Measurements from ENCODE around the gene TP53I13.

The TP53I13 gene

GRCh38 chr17:29584452-29585079, 16.1 kb downstream of the TP53I13 start:
- no peak overlapping the region for H3K27ac ChIP-seq
- TF ChIP-seq, protein P1, sequence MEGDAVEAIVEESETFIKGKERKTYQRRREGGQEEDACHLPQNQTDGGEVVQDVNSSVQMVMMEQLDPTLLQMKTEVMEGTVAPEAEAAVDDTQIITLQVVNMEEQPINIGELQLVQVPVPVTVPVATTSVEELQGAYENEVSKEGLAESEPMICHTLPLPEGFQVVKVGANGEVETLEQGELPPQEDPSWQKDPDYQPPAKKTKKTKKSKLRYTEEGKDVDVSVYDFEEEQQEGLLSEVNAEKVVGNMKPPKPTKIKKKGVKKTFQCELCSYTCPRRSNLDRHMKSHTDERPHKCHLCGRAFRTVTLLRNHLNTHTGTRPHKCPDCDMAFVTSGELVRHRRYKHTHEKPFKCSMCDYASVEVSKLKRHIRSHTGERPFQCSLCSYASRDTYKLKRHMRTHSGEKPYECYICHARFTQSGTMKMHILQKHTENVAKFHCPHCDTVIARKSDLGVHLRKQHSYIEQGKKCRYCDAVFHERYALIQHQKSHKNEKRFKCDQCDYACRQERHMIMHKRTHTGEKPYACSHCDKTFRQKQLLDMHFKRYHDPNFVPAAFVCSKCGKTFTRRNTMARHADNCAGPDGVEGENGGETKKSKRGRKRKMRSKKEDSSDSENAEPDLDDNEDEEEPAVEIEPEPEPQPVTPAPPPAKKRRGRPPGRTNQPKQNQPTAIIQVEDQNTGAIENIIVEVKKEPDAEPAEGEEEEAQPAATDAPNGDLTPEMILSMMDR (IDR thresholded peaks at IDR 0.05): no peak
- TF ChIP-seq ZFX (IDR thresholded peaks at IDR 0.05; ENCODE audit: borderline replicate concordance): no peak

DNA sequence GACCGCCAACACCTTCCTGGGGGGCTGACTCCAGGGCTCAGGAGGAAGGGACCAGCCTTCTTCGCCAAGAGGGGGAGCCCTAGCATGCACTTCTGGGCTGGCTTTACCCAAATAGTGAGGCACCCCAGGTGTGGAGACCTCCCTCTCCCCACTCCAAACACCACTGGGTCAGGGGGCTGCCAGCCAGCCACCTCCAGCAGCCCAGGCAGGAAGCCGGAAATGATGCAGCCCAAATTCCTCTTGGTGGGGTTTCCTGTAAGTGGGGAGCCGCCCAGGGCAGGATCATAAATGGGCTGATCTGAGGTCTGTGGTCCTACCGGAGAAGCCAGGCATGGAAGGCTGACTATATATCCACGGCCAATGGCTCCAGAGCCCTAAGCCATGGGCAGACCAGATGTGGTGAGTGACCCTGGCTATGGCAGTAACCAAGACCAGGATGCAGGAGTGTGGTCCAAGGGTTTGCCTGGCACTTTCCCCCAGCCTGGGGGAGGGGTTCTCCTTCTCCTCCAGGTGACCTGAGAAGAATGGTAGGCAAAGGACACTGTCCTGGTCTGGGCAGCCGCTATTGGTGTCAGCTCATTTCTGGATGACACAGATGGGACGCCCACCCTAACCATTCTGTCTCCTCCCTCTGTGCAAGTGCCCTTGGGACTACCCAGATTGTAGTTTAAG, 16.7 kb downstream of the TP53I13 start:
- H3K27ac ChIP-seq: no peak overlapping the region
- TF ChIP-seq, protein P1 (IDR thresholded peaks at IDR 0.05): no peak
- no peak for TF ChIP-seq ZFX (IDR thresholded peaks at IDR 0.05; ENCODE audit: borderline replicate concordance)

DNA sequence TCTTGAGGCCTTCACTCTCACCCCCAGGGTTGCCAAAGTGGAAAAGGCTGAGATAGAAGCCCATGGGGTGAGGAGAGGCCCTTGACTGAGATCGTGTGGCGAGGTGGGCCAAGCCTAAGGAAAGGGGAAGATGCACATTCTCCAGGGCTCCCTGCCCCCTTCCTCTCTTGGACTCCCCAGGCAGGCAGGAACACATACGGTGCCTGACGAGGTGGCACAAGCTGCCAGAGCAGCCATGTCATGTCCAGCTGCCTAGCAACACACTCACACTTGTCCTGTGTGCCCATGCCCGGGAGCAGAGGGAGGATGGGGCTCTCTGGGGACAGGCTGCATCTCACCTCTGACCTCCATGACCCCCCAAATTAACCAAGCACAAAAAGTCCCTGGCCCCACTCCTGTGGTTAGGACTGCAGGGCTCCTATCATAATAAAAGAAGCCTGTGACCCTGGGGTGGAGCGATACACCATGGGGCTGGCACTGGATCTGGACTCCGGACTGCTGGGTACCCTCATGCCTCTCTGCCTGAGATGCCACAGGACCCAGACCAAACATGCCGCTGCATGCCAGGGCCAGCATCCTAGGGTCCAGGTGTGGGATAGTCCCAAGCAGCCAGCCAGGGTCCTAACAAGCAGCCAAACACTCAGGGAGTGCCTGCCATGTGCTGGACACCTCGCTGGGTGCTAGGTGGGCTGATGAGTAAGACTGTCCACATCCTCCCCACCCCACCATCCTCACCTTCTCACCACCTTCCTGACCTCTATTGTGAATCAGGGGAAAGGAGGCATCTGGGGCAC, 18.4 kb downstream of the TP53I13 start:
- H3K27ac ChIP-seq: peak overlapping the region; percentile 39
- TF ChIP-seq ZFX (IDR thresholded peaks at IDR 0.05; ENCODE audit: borderline replicate concordance): no peak
- TF ChIP-seq, protein P1 (IDR thresholded peaks at IDR 0.05): no peak

DNA sequence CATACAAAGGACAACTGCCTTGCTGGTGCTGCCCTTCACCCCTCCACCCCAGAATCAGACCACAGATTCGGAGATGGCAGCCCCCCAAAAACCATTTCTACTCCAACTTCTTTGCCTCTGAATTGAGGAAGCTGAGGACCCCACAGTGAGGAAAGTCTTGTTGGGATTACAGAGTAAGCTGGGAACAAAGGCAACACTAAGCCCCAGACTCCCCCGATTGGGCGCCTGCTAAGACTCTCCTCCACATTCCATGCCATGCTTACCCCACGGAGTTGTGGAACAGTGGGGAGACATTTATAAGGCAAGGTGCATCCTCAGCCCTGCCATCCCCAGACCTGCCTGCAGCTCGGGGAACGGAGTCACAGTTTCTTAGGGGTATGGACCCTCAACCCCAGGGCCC, 19.1 kb downstream of the TP53I13 start:
- no peak for TF ChIP-seq ZFX (IDR thresholded peaks at IDR 0.05; ENCODE audit: borderline replicate concordance)
- TF ChIP-seq, protein P1 (IDR thresholded peaks at IDR 0.05): no peak
- H3K27ac ChIP-seq: peak overlapping the region; percentile 98; the same call in 1 of the 2 replicates

GRCh38 chr17:29588017-29588561, 19.6 kb downstream of the TP53I13 start:
- TF ChIP-seq, protein P1 (IDR thresholded peaks at IDR 0.05): no peak
- no peak for TF ChIP-seq ZFX (IDR thresholded peaks at IDR 0.05; ENCODE audit: borderline replicate concordance)

DNA sequence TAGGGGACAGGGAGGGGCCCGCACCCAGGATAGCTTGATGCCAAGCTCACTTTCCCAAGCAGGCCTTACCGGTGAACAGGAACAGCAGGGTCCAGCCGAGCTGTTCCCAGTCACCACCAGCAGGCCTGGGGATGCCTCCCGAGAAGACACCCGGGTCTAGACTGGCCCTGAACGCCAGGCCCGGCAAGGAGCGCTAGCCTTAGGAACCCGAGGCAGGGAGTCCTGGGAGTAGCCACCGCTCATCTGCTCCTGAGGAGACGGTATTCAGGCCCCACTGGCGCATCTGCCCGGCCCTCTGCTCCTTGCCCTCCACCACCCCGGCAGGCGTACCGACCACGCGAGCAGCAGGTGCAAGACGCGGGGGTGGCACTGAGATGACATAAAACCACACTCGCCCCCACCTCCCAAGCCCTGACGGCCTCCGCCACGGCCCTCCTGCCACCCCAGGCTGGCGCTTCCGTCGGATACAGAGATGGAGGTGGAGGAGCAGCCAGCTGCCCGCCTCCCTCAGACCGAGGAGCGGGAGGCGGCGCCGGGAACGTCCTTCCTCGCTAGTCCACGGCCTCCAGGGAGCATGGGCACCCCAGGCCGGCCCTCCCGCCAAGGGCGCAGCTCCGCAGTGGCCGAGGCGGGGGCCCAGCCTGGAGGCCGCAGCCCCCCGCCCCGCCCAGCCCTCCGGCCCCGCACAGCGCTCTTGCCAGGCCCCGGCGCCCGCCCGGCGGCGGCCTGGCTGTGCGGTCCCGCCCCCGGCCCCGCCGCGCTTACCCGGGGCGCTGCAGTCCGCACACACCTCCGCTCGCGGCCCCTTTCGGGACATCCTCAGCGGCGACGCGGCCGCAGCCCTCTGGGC, 20.3 kb downstream of the TP53I13 start:
- peak overlapping the region; percentile 98 for H3K27ac ChIP-seq
- TF ChIP-seq ZFX (IDR thresholded peaks at IDR 0.05; ENCODE audit: borderline replicate concordance): no peak
- TF ChIP-seq, protein P1 (IDR thresholded peaks at IDR 0.05): no peak

More at GRCh38 chr17:29588017-29588561, 19.6 kb downstream of the TP53I13 start:
- H3K27ac ChIP-seq: peak overlapping the region; percentile 98

All from 22Rv1 (cell line).